ENCODE results near the gene SUGCT.

The SUGCT gene

GRCh38 chr7:40795607-40796006 lies 660.8 kb downstream of the SUGCT start:
- no peak overlapping the region for H3K4me3 ChIP-seq (ENCODE audit: low read depth, low read length)
- no peak overlapping the region for H3K27ac ChIP-seq (ENCODE audit: extremely low read depth, low read depth, low read length)
- ChIA-PET CTCF (no interaction called here), POLR2A (no interaction called here)
- H3K36me3 ChIP-seq (ENCODE audit: control insufficient read depth in 2 of 2, insufficient read depth in 1 of 2, low read length in 2 of 2) = no peaks in the 10 kb centered on the region
- TF ChIP-seq ZNF335 (tag by site-specific recombination; conservative IDR thresholded peaks at IDR 0.05) (no peak), ZSCAN23 (tag by site-specific recombination; IDR thresholded peaks at IDR 0.05) (no peak), HOXC10 (CRISPR knock-in tag; IDR thresholded peaks at IDR 0.05) (no peak), HIC1 (tag by site-specific recombination; IDR thresholded peaks at IDR 0.05) (no peak), SCRT2 (tag by site-specific recombination; IDR thresholded peaks at IDR 0.05) (no peak), BCL11A (tag by site-specific recombination; IDR thresholded peaks at IDR 0.05; ENCODE audit: low read depth) (no peak), OVOL3 (tag by site-specific recombination; IDR thresholded peaks at IDR 0.05) (no peak), INSM2 (tag by site-specific recombination; IDR thresholded peaks at IDR 0.05) (no peak), ZNF76 (tag by site-specific recombination; IDR thresholded peaks at IDR 0.05; ENCODE audit: borderline replicate concordance, low read depth) (no peak), ZEB2 (tag by site-specific recombination; IDR thresholded peaks at IDR 0.05) (no peak), ZNF544 (tag by site-specific recombination; IDR thresholded peaks at IDR 0.05) (no peak), ZNF530 (tag by site-specific recombination; IDR thresholded peaks at IDR 0.05; ENCODE audit: low read depth) (no peak), ZNF280D (tag by site-specific recombination; IDR thresholded peaks at IDR 0.05) (no peak), ZNF658 (tag by site-specific recombination; IDR thresholded peaks at IDR 0.05) (no peak), ZNF48 (tag by site-specific recombination; IDR thresholded peaks at IDR 0.05) (no peak)
- TF ChIP-seq, protein P1, sequence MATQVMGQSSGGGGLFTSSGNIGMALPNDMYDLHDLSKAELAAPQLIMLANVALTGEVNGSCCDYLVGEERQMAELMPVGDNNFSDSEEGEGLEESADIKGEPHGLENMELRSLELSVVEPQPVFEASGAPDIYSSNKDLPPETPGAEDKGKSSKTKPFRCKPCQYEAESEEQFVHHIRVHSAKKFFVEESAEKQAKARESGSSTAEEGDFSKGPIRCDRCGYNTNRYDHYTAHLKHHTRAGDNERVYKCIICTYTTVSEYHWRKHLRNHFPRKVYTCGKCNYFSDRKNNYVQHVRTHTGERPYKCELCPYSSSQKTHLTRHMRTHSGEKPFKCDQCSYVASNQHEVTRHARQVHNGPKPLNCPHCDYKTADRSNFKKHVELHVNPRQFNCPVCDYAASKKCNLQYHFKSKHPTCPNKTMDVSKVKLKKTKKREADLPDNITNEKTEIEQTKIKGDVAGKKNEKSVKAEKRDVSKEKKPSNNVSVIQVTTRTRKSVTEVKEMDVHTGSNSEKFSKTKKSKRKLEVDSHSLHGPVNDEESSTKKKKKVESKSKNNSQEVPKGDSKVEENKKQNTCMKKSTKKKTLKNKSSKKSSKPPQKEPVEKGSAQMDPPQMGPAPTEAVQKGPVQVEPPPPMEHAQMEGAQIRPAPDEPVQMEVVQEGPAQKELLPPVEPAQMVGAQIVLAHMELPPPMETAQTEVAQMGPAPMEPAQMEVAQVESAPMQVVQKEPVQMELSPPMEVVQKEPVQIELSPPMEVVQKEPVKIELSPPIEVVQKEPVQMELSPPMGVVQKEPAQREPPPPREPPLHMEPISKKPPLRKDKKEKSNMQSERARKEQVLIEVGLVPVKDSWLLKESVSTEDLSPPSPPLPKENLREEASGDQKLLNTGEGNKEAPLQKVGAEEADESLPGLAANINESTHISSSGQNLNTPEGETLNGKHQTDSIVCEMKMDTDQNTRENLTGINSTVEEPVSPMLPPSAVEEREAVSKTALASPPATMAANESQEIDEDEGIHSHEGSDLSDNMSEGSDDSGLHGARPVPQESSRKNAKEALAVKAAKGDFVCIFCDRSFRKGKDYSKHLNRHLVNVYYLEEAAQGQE (tag by site-specific recombination; IDR thresholded peaks at IDR 0.05) = no peak
- TF ChIP-seq, protein P2, sequence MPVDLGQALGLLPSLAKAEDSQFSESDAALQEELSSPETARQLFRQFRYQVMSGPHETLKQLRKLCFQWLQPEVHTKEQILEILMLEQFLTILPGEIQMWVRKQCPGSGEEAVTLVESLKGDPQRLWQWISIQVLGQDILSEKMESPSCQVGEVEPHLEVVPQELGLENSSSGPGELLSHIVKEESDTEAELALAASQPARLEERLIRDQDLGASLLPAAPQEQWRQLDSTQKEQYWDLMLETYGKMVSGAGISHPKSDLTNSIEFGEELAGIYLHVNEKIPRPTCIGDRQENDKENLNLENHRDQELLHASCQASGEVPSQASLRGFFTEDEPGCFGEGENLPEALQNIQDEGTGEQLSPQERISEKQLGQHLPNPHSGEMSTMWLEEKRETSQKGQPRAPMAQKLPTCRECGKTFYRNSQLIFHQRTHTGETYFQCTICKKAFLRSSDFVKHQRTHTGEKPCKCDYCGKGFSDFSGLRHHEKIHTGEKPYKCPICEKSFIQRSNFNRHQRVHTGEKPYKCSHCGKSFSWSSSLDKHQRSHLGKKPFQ (tag by site-specific recombination; IDR thresholded peaks at IDR 0.05) = no peak
- H3K4me1 ChIP-seq (ENCODE audit: control insufficient read depth, insufficient read depth, low read length) = no peaks in the 10 kb centered on the region
- no peaks in the 10 kb centered on the region for H3K9me3 ChIP-seq (ENCODE audit: control insufficient read depth, insufficient read depth, low read depth, low read length)

All from HEK293 (cell line).